Neuronal stem cell (in vitro differentiated cells): Measurements from ENCODE around the gene UBR3.

Source experiments
- DNase-seq: peaks from one replicate; pipeline ENCODE4 v3.0.0-alpha.2; 2013; ENCODE audit warnings: low spot score
- H2AFZ ChIP-seq: one replicate; pipeline ENCODE4 v1.6.1; 2013; ENCODE audit warnings: mild to moderate bottlenecking, low read length, inconsistent platforms
- H2AK5ac ChIP-seq: 2 replicates; pipeline ENCODE4 v1.6.1; 2013; ENCODE audit warnings: low read depth, mild to moderate bottlenecking, inconsistent platforms, low read length, moderate library complexity, mixed read lengths
- H2BK120ac ChIP-seq: 2 replicates; pipeline ENCODE4 v1.6.1; 2013; ENCODE audit warnings: low read depth, mild to moderate bottlenecking, inconsistent platforms, low read length, moderate library complexity, mixed read lengths
- H2BK12ac ChIP-seq: one replicate; pipeline ENCODE4 v1.6.1; 2013; ENCODE audit warnings: low read length, inconsistent platforms
- H2BK15ac ChIP-seq: 2 replicates; pipeline ENCODE4 v1.6.1; 2013; ENCODE audit warnings: mild to moderate bottlenecking, low read length, inconsistent platforms, mixed read lengths
- H2BK5ac ChIP-seq: one replicate; pipeline ENCODE4 v1.6.1; 2013; ENCODE audit warnings: inconsistent platforms, mild to moderate bottlenecking, low read length, moderate library complexity
- H3K14ac ChIP-seq: one replicate; pipeline ENCODE4 v1.6.1; 2013; ENCODE audit warnings: low read length, inconsistent platforms
- H3K18ac ChIP-seq: 2 replicates; pipeline ENCODE4 v1.6.1; 2013; ENCODE audit warnings: low read length, inconsistent platforms
- H3K23ac ChIP-seq: 2 replicates; pipeline ENCODE4 v1.6.1; 2013; ENCODE audit warnings: low read depth, mild to moderate bottlenecking, mixed read lengths, low read length, inconsistent platforms; ENCODE audit not compliant: poor library complexity
- H3K27ac ChIP-seq: replicated peaks from 3 replicates; pipeline ENCODE4 v1.5.1; 2013; ENCODE audit warnings: low read length, inconsistent platforms
- H3K27me3 ChIP-seq, 3 experiments: 2 replicates each; pipeline ENCODE4 v1.6.1; 2013; ENCODE audit warnings: low read length in 3 of 3, mild to moderate bottlenecking in 2 of 3, inconsistent platforms in 1 of 3, low read depth in 1 of 3, mixed read lengths in 1 of 3, moderate library complexity in 1 of 3; ENCODE audit not compliant: control insufficient read depth in 3 of 3, insufficient read depth in 3 of 3
- H3K36me3 ChIP-seq, 2 donors: replicated peaks in 1 of 2; 2 replicates each; pipeline ENCODE4 v1.6.1; 2013; ENCODE audit warnings: low read length in 2 of 2; ENCODE audit not compliant: control insufficient read depth in 2 of 2, insufficient read depth in 2 of 2
- H3K4ac ChIP-seq: 2 replicates; pipeline ENCODE4 v1.6.1; 2013; ENCODE audit warnings: inconsistent platforms, mild to moderate bottlenecking, low read length, moderate library complexity
- H3K4me1 ChIP-seq, 2 donors: 1 replicate in 1 of 2; 2 replicates in 1 of 2; pipeline ENCODE4 v1.6.1; 2013; ENCODE audit warnings: low read length in 2 of 2, low read depth in 1 of 2; ENCODE audit not compliant: control insufficient read depth in 2 of 2, insufficient read depth in 1 of 2
- H3K4me2 ChIP-seq: one replicate; pipeline ENCODE4 v1.6.1; 2013; ENCODE audit warnings: mild to moderate bottlenecking, low read length, inconsistent platforms; ENCODE audit not compliant: insufficient read depth, poor library complexity, severe bottlenecking
- H3K4me3 ChIP-seq, 2 donors: 2 replicates each; pipeline ENCODE4 v1.5.1; 2013; ENCODE audit warnings: low read length in 2 of 2, mild to moderate bottlenecking in 2 of 2, inconsistent platforms in 1 of 2, moderate library complexity in 1 of 2
- H3K79me1 ChIP-seq: one replicate; pipeline ENCODE4 v1.6.1; 2013; ENCODE audit warnings: low read depth, mild to moderate bottlenecking, inconsistent platforms, low read length, moderate library complexity
- H3K9ac ChIP-seq: one replicate; pipeline ENCODE4 v1.6.1; 2013; ENCODE audit warnings: mild to moderate bottlenecking, low read depth, low read length, inconsistent platforms; ENCODE audit not compliant: poor library complexity
- H3K9me3 ChIP-seq, 2 donors: replicated peaks in 1 of 2; 2 replicates each; pipeline versions ENCODE3 to v1.6.1; 2013; ENCODE audit warnings: low read length in 2 of 2, mild to moderate bottlenecking in 2 of 2, inconsistent platforms in 1 of 2, low read depth in 1 of 2, mixed read lengths in 1 of 2, moderate library complexity in 1 of 2; ENCODE audit not compliant: control insufficient read depth in 2 of 2, insufficient read depth in 1 of 2
- H4K8ac ChIP-seq: one replicate; pipeline ENCODE4 v1.6.1; 2013; ENCODE audit warnings: low read depth, mild to moderate bottlenecking, inconsistent platforms, low read length, moderate library complexity
- H4K91ac ChIP-seq: one replicate; pipeline ENCODE4 v1.6.1; 2013; ENCODE audit warnings: low read length, low read depth, mild to moderate bottlenecking, inconsistent platforms; ENCODE audit not compliant: poor library complexity
- WGBS, 2 donors: extraction: QIAGEN DNeasy Blood & Tissue Kit; methylation state at CpG; one replicate each; pipeline ENCODE4 v1.1.7; 2013; ENCODE audit warnings: missing lambda C conversion rate in 2 of 2, mixed read lengths in 1 of 2; ENCODE audit not compliant: insufficient read length in 2 of 2, insufficient replicate concordance in 1 of 2; ENCODE audit errors: extremely low coverage in 2 of 2; 5-methylcytosine and 5-hydroxymethylcytosine counted together

Gene UBR3

DNA sequence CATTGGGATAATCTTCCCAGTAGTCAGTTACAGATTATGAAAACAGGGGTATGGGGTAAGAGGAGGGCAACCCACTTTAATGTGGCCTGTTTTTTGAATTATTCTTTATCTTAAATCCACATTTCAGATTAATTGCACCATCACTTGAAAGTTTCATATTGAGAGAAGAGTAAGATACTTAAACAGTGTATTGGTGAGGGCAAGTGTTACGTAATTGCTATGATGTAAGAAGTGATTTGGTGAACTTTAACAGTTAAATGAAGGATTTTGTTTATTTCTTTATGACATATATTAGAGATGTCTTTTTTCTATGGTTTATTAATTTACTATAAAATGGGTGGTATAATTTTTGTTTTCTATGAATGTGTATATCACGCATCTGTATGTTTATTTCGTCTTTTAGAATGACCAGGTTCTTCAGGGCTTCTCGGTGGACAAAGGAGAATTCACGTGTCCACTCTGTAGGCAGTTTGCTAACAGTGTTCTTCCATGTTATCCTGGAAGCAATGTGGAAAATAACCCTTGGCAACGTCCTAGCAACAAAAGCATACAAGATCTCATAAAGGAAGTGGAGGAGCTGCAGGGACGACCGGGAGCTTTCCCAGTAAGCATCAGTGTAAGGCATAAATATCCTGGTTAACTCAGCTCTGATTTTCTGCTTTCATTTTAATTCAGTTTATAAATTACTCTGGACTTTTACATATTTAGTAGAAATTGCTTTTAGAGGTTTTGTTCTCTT lies 179.5 kb downstream of the UBR3 start:
- Histone ChIP-seq H3K14ac (no peak overlapping the region), H2AFZ (no peak overlapping the region), H3K9me3 (no peaks in the 10 kb centered on the region), H3K4me2 (no peak overlapping the region), H2BK120ac (no peak overlapping the region), H2BK5ac (no peak overlapping the region), H4K91ac (no peak overlapping the region), H3K36me3 (peaks cover 0 to 18% of the 10 kb centered on the region in 2 donors), H2BK12ac (no peak overlapping the region), H3K18ac (no peak overlapping the region), H3K4me1 (no peaks in the 10 kb centered on the region), H2BK15ac (no peak overlapping the region), H3K4ac (no peak overlapping the region), H3K27me3 (no peaks in the 10 kb centered on the region), H4K8ac (no peak overlapping the region), H3K4me3 (no peak overlapping the region), H3K27ac (no peak overlapping the region), H2AK5ac (no peak overlapping the region), H3K79me1 (no peaks in the 10 kb centered on the region), H3K23ac (no peak overlapping the region), H3K9ac (no peak overlapping the region)
- WGBS, 2 donors: no CpG with 5 or more reads among the region's 8 CpGs
- DNase-seq: no peak

DNA sequence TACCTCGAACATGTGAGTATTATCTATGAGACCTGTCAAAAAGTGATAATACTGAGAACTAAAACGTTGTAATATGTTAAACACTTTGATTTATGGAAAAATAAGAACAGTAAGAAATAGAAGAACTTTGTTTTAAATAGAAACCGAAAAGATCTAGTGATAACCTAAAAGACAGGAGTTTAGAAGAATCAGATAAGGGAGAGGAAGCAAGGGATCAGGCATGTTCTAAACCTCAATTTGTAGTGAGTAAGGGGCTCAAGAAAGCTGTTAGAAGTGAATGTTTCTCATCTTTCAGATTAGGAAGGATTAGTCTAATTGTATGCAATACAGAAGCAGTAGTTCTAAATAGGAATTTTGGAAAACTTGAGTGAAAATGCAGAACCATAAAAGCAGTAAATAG lies 182.0 kb downstream of the UBR3 start:
- H3K9me3 ChIP-seq: no peaks in the 10 kb centered on the region
- H2AFZ ChIP-seq: no peak overlapping the region
- no peak overlapping the region for H3K14ac ChIP-seq
- no peaks in the 10 kb centered on the region for H3K4me1 ChIP-seq
- no peak overlapping the region for H3K23ac ChIP-seq
- no peak overlapping the region for H3K4me2 ChIP-seq
- no peak overlapping the region for H2BK5ac ChIP-seq
- no peak overlapping the region for H2AK5ac ChIP-seq
- H2BK15ac ChIP-seq: no peak overlapping the region
- H4K91ac ChIP-seq: no peak overlapping the region
- peaks cover 0 to 10% of the 10 kb centered on the region in 2 donors for H3K36me3 ChIP-seq
- no peak overlapping the region for H3K4me3 ChIP-seq
- H3K18ac ChIP-seq: no peak overlapping the region
- no CpG with 5 or more reads among the region's 3 CpGs for WGBS, 2 donors
- no peak overlapping the region for H3K9ac ChIP-seq
- no peak overlapping the region for H2BK12ac ChIP-seq
- H4K8ac ChIP-seq: no peak overlapping the region
- H3K79me1 ChIP-seq: no peaks in the 10 kb centered on the region
- DNase-seq: no peak
- no peak overlapping the region for H2BK120ac ChIP-seq
- no peak overlapping the region for H3K4ac ChIP-seq
- H3K27me3 ChIP-seq: no peaks in the 10 kb centered on the region
- no peak overlapping the region for H3K27ac ChIP-seq

DNA sequence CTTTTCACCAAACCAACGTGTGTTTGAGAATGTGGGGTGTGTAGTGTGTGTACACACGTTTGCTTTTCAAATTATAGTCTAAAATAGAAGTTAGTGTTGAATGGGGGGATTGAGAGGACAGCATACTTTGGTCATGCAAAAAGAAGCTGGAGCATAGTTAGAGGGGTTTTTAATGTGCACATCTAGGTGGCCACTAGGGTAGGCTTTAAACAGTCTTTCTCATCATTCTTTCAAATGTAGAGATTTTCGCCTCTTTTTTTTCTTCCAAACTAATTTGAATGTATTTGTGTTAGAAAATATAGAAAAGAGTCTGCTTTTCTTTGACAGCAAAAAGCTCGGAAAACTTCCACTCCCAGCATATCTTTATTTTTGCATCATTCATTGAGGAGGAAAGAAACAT lies 185.5 kb downstream of the UBR3 start:
- no peak overlapping the region for H3K4me3 ChIP-seq
- no CpG with 5 or more reads among the region's 4 CpGs for WGBS, 2 donors
- no peak overlapping the region for H3K18ac ChIP-seq
- H2AFZ ChIP-seq: no peak overlapping the region
- no peak overlapping the region for H2AK5ac ChIP-seq
- H3K14ac ChIP-seq: no peak overlapping the region
- no peak overlapping the region for H3K9ac ChIP-seq
- no peak overlapping the region for H2BK5ac ChIP-seq
- no peak overlapping the region for H2BK120ac ChIP-seq
- no peak overlapping the region for H3K23ac ChIP-seq
- no peak overlapping the region for H2BK12ac ChIP-seq
- no peaks in the 10 kb centered on the region for H3K9me3 ChIP-seq
- H4K91ac ChIP-seq: no peak overlapping the region
- no peak for DNase-seq
- no peaks in the 10 kb centered on the region for H3K36me3 ChIP-seq
- H3K27me3 ChIP-seq: no peaks in the 10 kb centered on the region
- H3K4me1 ChIP-seq: no peaks in the 10 kb centered on the region
- H2BK15ac ChIP-seq: no peak overlapping the region
- no peak overlapping the region for H3K4ac ChIP-seq
- no peak overlapping the region for H3K27ac ChIP-seq
- no peak overlapping the region for H3K4me2 ChIP-seq
- H4K8ac ChIP-seq: no peak overlapping the region
- H3K79me1 ChIP-seq: no peaks in the 10 kb centered on the region

DNA sequence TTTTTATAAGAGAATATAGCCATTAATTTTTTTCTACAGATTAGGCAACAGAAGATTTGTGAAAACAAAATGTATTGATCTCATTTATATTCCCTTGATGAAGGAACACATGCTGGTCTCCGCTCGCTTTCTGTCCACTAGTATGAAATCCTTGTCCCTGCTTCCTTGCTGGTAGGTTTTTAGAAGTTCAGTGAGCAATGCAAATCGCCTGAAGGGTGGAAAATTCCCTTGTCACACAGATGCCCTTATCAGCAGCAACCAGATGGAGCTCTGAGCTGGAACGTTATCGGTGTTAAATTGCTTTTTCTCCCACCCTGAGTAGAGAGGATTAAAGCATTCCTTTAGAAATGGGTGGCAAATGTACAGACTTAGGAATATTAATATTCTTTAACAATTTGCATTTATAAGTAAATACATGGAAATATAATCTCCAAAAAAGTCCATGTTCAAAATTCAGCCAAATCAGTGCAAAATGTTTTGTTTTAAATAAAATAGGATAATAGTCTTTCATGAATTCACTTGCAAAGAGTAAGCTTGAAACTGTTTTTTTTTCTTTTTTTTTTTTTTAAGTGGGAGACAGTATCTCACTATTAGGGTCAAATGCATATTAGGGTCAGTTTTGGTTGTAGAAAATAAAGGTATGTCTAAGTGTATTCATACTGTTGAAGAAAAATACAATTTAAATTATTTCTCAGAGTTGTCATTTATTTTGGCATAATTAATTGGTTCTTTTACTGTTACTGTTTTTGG lies 186.7 kb downstream of the UBR3 start:
- Histone ChIP-seq H2BK120ac (no peak overlapping the region), H3K18ac (no peak overlapping the region), H2BK12ac (no peak overlapping the region), H3K9ac (no peak overlapping the region), H3K79me1 (no peaks in the 10 kb centered on the region), H2AFZ (no peak overlapping the region), H3K36me3 (no peaks in the 10 kb centered on the region), H3K14ac (no peak overlapping the region), H3K4me3 (no peak overlapping the region), H3K23ac (no peak overlapping the region), H3K9me3 (no peaks in the 10 kb centered on the region), H3K4me2 (no peak overlapping the region), H4K8ac (no peak overlapping the region), H3K27ac (peak overlapping the region; percentile 12), H3K4ac (no peak overlapping the region), H2AK5ac (no peak overlapping the region), H3K4me1 (no peaks in the 10 kb centered on the region), H3K27me3 (no peaks in the 10 kb centered on the region), H4K91ac (no peak overlapping the region), H2BK5ac (no peak overlapping the region), H2BK15ac (no peak overlapping the region)
- peak; percentile 12 for DNase-seq
- no CpG with 5 or more reads among the region's 5 CpGs for WGBS, 2 donors
